Activated CD4-positive, alpha-beta T cell treated with anti-CD3 and anti-CD28 coated beads for 1 hour (primary cell): Measurements from ENCODE around the gene ARSI.
"Not testable (repeated sequence)": the region's sequence is repeated elsewhere in the genome, so short reads cannot be mapped to it uniquely, and the experiment has no call there.

Experiments
- DNase-seq: peaks from one replicate; pipeline ENCODE4 v3.0.0-alpha.2; 2020

ARSI gene

DNA sequence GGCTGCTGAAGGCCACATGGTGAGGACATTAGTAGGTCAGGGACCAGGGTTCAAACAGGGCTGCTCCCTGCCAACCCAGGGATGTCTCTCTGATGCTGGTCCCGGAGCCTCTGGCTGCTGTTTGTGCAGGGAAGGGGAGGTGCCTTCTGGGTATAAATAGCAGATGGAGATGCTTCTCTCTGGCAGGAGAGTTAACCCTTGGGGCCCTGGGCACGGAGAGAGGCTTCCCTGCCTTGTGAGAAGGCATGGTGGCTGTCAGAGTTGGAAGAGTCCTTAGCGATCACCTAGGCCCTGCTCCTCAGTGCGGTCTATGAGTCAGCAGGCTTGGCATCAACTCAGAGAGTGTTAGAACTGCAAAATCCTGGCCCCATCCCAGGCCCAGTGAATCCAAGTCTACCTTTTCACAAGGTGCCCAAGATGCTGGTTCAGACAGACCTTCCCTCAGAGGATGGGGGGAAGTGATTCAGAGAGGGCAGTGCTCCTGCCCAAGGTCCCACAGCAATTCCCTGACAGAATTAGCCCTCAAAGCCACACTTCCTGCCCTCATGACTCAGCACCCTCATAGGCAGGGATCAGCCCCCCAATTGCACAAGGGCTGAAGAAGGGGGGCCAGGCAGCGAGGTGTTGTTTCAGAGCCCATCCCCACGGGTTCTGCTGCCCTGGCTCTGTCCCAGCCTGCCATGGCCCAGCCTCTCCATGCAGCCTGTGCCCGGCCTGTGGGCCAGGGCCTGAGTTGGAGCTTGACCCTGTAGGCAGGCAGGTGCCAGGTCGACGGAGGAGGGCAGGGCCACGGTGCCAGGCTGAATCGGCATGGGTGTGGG, 38.7 kb downstream of the ARSI start:
- DNase-seq, result no peak

GRCh38 chr5:150263375-150263775, 39.3 kb downstream of the ARSI start:
- no peak for DNase-seq

- DNase-seq, result no peak
Measured at GRCh38 chr5:150262502-150262901, 40.2 kb downstream of the ARSI start.

DNA sequence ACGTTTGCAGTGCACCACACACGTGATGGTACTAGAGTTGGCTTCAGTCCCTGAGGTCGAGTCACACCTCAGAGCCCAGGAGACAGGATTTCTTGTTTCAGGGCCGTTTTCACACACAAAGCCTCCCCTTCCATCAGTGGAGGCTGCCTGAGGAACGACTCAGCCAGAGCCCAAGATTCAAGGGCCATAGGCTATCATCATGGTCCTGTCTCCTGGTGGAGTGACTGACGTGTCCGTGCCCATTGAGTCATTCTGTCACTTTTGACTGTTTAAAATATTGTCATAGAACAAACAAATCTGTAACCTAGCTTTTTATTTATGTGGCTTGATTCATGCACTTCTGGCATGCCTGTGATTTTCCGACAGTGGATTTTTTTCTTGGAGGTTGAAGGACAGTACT, 41.5 kb downstream of the ARSI start:
- DNase-seq, result no peak

- no peak for DNase-seq
Measured at GRCh38 chr5:150258130-150258529, 44.6 kb downstream of the ARSI start.

DNA sequence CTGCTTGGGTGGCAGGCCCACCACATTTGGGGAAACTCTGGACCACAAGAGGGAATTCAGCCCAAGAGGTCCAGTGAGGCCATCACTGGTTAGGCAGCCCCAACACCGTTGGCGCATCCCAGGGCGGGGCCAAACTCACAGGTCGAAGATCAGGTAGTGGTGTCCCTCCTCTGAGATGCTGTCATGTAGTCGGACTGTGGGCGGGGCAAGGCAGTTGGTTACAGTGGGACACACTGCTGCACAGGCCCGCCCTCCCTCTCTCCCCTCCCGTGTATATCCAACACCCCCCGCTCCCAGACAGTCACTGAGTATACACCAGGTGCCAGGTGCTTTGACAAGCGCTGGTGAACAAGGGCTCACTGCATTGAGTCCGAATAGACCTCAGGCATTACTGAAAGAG, 45.3 kb downstream of the ARSI start:
- DNase-seq, result no peak

GRCh38 chr5:150256410-150257064, 46.2 kb downstream of the ARSI start:
- no peak for DNase-seq

DNA sequence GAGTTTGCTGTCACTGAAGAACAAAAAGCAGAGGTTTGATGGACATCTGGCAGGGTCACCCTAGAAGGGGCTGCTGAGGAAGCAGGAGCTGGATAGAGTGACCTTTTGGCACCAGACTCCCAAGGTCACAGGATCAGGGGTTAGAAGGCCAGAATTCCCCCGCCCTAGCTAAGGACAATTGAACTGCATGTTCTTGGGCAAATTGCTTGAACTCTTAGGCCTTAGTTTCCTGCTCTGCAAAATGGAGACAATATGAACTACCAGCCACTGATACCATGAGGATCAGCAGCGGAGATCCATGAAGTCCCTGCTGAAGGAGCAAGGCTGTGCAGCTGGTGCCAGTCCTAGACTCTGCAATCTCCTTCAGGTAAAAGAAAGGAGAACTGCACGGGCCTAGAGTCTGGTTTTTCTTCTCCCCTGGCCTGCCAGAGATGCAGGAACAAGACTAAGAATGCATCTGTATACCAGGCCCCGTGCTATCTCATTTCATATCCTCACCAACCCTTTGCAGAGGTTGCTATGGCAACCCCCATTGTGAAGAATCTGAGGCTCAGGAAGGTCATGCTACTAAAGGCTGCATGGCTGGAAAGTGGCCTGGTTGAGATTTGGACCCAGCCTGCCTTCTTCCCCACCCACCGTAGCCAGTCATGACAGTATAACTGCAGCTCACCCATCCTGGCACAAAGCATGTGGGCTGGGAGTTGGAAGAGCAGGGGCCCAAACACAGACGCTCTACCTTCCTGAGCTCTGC, 46.9 kb downstream of the ARSI start:
- DNase-seq, result no peak

DNA sequence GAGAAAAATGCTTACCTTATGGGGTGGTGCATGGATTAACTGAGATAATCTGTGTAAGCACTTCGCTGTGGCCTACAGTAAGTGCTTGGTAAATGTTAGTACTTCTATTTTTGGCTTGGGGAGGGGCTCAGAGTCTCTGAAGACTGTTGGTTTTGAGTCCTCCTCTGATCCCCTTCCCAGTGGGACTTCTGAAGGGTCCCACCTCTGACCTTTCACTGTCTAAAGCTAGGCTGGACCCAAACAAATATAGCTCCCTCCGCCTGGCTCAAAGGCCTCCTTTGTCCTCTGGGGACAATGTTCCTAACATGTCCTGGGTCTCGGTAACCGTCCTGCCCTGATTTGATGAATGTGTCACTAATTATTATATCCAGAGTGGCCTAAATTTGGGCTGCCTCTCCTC, 47.9 kb downstream of the ARSI start:
- DNase-seq, result no peak

GRCh38 chr5:150254363-150254762, 48.3 kb downstream of the ARSI start:
- no peak for DNase-seq

GRCh38 chr5:150253416-150254208, 49.1 kb downstream of the ARSI start:
- DNase-seq, result no peak

DNA sequence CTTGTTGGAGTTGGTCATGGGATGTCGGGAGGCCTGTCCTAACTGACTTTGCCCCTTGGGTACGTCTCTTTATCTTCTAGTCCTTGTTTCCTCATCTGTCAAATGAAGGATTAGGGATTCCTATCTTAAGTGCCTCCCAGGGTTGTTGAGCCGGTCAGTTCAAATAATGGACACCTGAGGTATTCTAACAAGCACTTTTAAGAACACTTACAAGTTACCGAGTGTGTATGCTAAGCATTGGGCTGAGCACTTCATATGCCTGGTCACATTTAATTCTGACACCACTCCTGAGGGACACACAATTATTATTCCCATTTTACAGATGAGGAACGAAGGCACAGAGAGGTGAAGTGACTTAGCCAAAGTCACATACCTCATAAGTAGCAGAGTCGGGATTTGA, 50.2 kb downstream of the ARSI start:
- no peak for DNase-seq

- DNase-seq, result no peak
Measured at GRCh38 chr5:150251504-150251903, 51.2 kb downstream of the ARSI start.

- no peak for DNase-seq
Measured at GRCh38 chr5:150249744-150250143, 53.0 kb downstream of the ARSI start.

GRCh38 chr5:150248946-150249345, 53.8 kb downstream of the ARSI start:
- DNase-seq, result no peak

DNA sequence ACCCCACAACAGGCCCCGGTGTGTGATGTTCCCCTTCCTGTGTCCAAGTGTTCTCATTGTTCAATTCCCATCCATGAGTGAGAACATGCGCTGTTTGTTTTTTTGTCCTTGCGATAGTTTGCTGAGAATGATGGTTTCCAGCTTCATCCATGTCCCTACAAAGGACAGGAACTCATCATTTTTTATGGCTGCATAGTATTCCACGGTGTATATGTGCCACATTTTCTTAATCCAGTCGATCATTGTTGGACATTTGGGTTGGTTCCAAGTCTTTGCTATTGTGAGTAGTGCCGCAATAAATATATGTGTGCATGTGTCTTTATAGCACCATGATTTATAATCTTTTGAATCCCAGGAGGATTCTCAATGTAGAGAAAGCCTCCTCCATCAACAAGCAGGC, 54.2 kb downstream of the ARSI start:
- not testable (repeated sequence) for DNase-seq

- no peak for DNase-seq
Measured at GRCh38 chr5:150247726-150248125, 55.0 kb downstream of the ARSI start.

DNA sequence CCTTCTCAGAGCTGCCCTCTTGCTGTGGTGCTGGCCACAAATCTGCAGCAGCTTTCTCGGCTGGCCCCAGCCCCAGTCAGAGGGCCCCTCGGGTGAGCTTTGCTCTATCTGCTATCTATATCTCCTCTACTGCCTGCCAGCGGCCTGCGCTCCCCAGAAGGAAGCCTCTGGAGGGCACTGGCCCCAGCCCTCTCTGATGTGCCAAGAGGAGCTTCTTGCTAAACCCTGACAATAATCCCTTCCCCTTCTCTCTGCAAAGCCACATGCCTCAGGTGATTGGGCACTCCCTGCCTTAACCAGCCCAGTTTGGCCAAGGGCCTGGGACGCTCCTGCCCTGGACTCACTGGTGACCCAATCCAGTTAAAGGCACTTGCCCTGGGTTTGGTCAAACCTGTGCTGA, 55.9 kb downstream of the ARSI start:
- no peak for DNase-seq

- no peak for DNase-seq
Measured at GRCh38 chr5:150246429-150246828, 56.3 kb downstream of the ARSI start.
